ENCODE data around the gene CDC123.

- TF ChIP-seq CTCF (IDR thresholded peaks at IDR 0.05) (no peak), POLR2A (IDR thresholded peaks at IDR 0.05) (no peak), EP300 (IDR thresholded peaks at IDR 0.05) (no peak)
These were observed 746 bp upstream of the CDC123 start for GRCh38 chr10:12195281-12195602.

All from sigmoid colon (tissue), 4 donors.